Measurements from ENCODE around the gene TMEM167B.
"Not testable (repeated sequence)": the region's sequence is repeated elsewhere in the genome, so short reads cannot be mapped to it uniquely, and the experiment has no call there.

TMEM167B gene

DNA sequence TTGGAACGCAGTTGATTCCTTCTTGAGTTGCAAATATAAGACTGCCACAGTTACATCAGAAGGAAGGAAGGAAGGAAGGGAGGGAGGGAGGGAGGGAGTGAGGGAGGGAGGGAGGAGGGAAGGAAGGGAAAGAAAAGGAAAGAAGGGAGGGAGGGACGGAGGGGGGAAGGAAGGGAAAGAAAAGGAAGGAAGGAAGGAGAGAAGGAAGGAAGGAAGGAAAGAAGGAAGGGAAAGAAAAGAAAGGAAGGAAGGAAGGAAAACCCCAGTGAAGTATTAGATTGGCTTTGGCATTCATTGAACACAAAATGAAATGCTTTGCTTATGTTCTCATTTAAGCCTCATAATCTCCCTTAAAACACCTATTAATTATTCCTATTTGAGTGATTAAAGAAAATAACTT is 42.2 kb upstream of the TMEM167B start:
- TF ChIP-seq, protein P1, sequence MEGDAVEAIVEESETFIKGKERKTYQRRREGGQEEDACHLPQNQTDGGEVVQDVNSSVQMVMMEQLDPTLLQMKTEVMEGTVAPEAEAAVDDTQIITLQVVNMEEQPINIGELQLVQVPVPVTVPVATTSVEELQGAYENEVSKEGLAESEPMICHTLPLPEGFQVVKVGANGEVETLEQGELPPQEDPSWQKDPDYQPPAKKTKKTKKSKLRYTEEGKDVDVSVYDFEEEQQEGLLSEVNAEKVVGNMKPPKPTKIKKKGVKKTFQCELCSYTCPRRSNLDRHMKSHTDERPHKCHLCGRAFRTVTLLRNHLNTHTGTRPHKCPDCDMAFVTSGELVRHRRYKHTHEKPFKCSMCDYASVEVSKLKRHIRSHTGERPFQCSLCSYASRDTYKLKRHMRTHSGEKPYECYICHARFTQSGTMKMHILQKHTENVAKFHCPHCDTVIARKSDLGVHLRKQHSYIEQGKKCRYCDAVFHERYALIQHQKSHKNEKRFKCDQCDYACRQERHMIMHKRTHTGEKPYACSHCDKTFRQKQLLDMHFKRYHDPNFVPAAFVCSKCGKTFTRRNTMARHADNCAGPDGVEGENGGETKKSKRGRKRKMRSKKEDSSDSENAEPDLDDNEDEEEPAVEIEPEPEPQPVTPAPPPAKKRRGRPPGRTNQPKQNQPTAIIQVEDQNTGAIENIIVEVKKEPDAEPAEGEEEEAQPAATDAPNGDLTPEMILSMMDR (IDR thresholded peaks at IDR 0.05; ENCODE audit: low read depth, low read length): no peak
- no peak for DNase-seq (ENCODE audit: low read depth in 2 of 2)
- H3K4me3 ChIP-seq (replicated peaks in 1 of 2; ENCODE audit: low read depth in 2 of 2, low read length in 2 of 2): no peak overlapping the region

DNA sequence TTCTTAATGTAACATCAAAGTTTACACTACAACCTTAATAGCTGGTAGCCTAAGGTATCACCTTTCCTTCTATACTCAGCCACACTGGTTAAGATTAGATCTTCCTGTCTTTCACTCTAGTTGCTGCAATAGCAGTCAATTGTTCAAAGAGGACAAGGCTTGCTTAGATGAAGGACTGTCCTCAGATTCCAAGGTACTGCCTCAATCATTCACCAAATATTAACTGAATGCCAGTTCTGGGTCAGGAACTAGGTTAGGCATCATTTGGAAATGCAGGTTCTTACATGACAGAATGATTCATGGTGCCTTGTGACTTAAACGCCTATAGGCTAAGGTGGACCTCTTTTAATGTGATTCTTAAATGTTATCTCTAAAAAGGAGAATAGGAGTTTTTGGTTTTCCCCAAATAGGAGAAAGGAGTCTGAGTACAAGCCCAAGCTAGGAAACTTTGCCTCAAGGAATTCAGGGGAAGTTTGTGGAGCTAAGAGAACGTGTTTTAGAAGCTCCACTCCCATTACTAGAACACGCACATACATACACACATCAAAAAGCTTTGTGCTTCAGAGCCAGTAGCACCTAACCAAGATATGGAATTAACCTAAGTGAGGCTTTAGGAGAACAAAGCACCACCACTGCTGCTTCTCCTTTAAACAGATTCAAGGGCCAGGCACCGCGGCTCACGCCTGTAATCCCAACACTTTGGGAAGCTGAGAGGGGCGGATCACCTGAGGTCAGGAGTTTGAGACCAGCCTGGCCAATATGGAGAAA is 40.2 kb upstream of the TMEM167B start:
- TF ChIP-seq, protein P1 (IDR thresholded peaks at IDR 0.05; ENCODE audit: low read depth, low read length): no peak
- no peak for DNase-seq (ENCODE audit: low read depth in 2 of 2)
- no peak overlapping the region for H3K4me3 ChIP-seq (replicated peaks in 1 of 2; ENCODE audit: low read depth in 2 of 2, low read length in 2 of 2)

DNA sequence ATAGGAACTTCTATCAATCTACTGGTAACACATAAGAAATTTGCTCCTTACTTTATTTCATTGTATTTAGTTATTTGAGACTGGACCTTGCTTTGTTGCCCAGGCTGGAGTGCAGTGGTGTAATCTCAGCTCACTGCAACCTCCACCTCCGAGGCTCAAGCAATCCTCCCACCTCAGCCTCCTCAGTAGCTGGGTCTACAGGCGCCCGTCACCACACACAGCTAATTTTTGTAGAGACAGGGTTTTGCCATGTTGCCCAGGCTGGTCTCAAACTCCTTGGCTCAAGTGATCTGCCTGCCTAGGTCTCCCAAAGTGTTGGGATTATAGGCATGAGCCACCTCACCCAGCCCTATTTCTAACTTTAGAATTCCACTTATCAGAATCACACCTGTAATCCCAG is 38.4 kb upstream of the TMEM167B start:
- DNase-seq (ENCODE audit: low read depth in 2 of 2); H3K4me3 ChIP-seq (replicated peaks in 1 of 2; ENCODE audit: low read depth in 2 of 2, low read length in 2 of 2): not testable (repeated sequence)

DNA sequence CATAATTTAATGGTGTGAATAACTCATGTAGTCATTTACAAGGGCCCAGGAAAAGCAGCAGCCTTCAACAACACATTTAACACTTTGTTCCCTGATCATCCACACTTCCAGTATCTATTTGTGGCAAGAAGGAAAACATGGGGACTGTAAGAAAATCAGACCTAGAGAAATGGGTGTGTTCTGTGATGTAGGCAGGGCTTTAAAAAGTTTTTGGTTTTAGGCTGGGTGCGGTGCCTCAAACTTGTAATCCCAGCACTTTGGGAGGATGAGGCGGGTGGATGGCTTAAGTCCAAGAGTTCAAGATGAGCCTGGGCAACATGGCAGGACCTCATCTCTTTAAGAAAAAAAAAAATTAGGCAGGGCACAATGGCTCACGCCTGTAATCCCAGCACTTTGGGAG is 34.5 kb upstream of the TMEM167B start:
- DNase-seq (ENCODE audit: low read depth in 2 of 2): no peak
- TF ChIP-seq, protein P1 (IDR thresholded peaks at IDR 0.05; ENCODE audit: low read depth, low read length): no peak
- no peak overlapping the region for H3K4me3 ChIP-seq (replicated peaks in 1 of 2; ENCODE audit: low read depth in 2 of 2, low read length in 2 of 2)

DNA sequence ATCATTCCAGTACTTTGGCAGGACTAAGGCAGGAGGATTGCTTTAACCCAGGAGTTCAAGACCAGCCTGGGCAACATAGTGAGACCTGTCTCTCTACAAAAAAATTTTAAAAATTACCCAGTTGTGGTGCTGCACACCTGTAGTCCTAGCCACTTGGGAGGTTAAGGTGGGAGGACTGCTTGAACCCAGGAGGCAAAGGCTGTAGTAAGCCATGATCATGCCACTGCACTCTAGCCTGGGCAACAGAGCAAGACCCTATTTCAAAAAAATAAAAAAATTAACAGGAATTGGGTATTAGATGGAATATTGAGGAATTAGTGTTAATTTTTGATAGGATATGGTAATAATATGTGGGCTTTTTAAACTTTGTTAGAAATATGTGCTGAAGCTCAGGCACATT is 31.5 kb upstream of the TMEM167B start:
- TF ChIP-seq, protein P1 (IDR thresholded peaks at IDR 0.05; ENCODE audit: low read depth, low read length): no peak
- H3K4me3 ChIP-seq (replicated peaks in 1 of 2; ENCODE audit: low read depth in 2 of 2, low read length in 2 of 2): no peak overlapping the region
- DNase-seq (ENCODE audit: low read depth in 2 of 2): no peak

DNA sequence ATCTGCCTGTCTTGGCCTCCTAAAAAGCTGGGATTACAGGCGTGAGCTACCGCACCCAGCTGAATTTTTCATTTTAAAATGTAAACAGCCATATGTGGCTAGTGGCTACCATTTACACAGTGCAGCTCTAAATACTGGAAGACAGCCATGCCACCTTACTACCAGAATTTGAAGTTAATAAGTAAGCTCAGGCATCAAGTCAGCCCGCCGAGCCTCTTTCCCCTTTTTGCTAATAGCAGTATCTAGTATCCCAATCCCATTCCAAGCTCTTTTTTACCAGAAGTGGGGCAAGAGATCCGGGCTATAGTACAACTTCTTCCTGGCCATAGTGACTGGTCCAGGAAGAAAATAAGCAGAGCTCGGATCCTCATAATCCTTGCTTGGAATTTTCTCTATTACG is 29.9 kb upstream of the TMEM167B start:
- DNase-seq (ENCODE audit: low read depth in 2 of 2): no peak
- no peak overlapping the region for H3K4me3 ChIP-seq (replicated peaks in 1 of 2; ENCODE audit: low read depth in 2 of 2, low read length in 2 of 2)
- TF ChIP-seq, protein P1 (IDR thresholded peaks at IDR 0.05; ENCODE audit: low read depth, low read length): no peak

DNA sequence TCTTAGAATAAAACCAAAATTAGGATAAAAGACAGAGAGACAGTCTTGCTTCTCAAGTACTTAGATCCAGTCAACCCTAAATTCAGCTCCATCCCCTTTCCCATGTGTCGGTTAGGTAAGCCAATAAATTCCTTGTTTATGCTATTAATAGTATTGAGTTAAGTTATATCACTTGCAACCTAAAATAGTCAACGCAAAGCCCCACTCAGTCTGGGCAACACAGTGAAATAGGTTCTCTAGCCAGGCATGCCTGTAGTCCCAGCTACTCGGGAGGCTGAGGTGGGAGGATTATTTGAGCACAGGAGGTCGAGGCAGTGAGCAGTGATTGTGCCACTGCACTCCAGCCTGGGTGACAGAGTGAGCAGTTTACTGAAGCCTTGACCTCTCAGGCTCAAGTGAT is 29.4 kb upstream of the TMEM167B start:
- TF ChIP-seq, protein P1 (IDR thresholded peaks at IDR 0.05; ENCODE audit: low read depth, low read length): no peak
- H3K4me3 ChIP-seq (replicated peaks in 1 of 2; ENCODE audit: low read depth in 2 of 2, low read length in 2 of 2): no peak overlapping the region
- DNase-seq (ENCODE audit: low read depth in 2 of 2): no peak
